ENCODE results near the gene NR2F2. TPM values are rescaled to one million over a fixed set of nuclear protein-coding genes. Genes with fewer than 3 reads are reported as not detected.

NR2F2 gene
- polyA plus RNA-seq, 1 donor from 2014 or later: 0.07 TPM

- H3F3A ChIP-seq (ENCODE audit: insufficient read depth, low read length, poor library complexity, severe bottlenecking): no peaks in the 10 kb centered on the region
- H3K27me3 ChIP-seq (ENCODE audit: insufficient read depth, low read depth, low read length): peaks cover 100% of the 10 kb centered on the region
- H3K4me2 ChIP-seq (ENCODE audit: low read length): no peak overlapping the region
- H4K20me1 ChIP-seq (ENCODE audit: insufficient read depth): no peaks in the 10 kb centered on the region
- no peaks in the 10 kb centered on the region for H3K36me3 ChIP-seq (ENCODE audit: insufficient read depth, low read length)
- no peaks in the 10 kb centered on the region for H3K79me2 ChIP-seq (replicated peaks; ENCODE audit: insufficient read depth, low read length)
- H3K9me2 ChIP-seq (ENCODE audit: insufficient read depth, low read length): no peaks in the 10 kb centered on the region
- no peak overlapping the region for H3K27ac ChIP-seq (ENCODE audit: low read length)
- no peak overlapping the region for H3K9ac ChIP-seq (ENCODE audit: low read length)
- H3K4me3 ChIP-seq (ENCODE audit: low read length): no peak overlapping the region
- no peak overlapping the region for H2AFZ ChIP-seq (ENCODE audit: low read depth, low read length)
- peak; percentile 23 for TF ChIP-seq POLR2AphosphoS5 (IDR thresholded peaks at IDR 0.05)
- no peak for TF ChIP-seq SMC3 (conservative IDR thresholded peaks at IDR 0.05; ENCODE audit: poor library complexity)
- no peak for TF ChIP-seq RAD21 (conservative IDR thresholded peaks at IDR 0.05)
- no peak for TF ChIP-seq CTCF (IDR thresholded peaks at IDR 0.05; ENCODE audit: poor library complexity, severe bottlenecking)
- TF ChIP-seq EZH2 (IDR thresholded peaks at IDR 0.05; ENCODE audit: borderline replicate concordance, insufficient read depth, low read length, poor library complexity, severe bottlenecking): no peak
- no peaks in the 10 kb centered on the region for H3K9me3 ChIP-seq (ENCODE audit: low read length)
Measured at GRCh38 chr15:96353416-96353929, 23.0 kb downstream of the NR2F2 start.

- H3K36me3 ChIP-seq (ENCODE audit: insufficient read depth, low read length): no peaks in the 10 kb centered on the region
- no peak overlapping the region for H3K4me3 ChIP-seq (ENCODE audit: low read length)
- no peak overlapping the region for H3K27ac ChIP-seq (ENCODE audit: low read length)
- H3K79me2 ChIP-seq (replicated peaks; ENCODE audit: insufficient read depth, low read length): no peaks in the 10 kb centered on the region
- H3K4me2 ChIP-seq (ENCODE audit: low read length): no peak overlapping the region
- no peaks in the 10 kb centered on the region for H4K20me1 ChIP-seq (ENCODE audit: insufficient read depth)
- no peaks in the 10 kb centered on the region for H3K9me3 ChIP-seq (ENCODE audit: low read length)
- TF ChIP-seq REST (IDR thresholded peaks at IDR 0.05; ENCODE audit: borderline replicate concordance) (no peak), CTCF (IDR thresholded peaks at IDR 0.05; ENCODE audit: poor library complexity, severe bottlenecking) (peak; percentile 21), EZH2 (IDR thresholded peaks at IDR 0.05; ENCODE audit: borderline replicate concordance, insufficient read depth, low read length, poor library complexity, severe bottlenecking) (peak; percentile 71)
- H3K27me3 ChIP-seq (ENCODE audit: insufficient read depth, low read depth, low read length): peaks cover 100% of the 10 kb centered on the region
- no peak overlapping the region for H3K9ac ChIP-seq (ENCODE audit: low read length)
- H3F3A ChIP-seq (ENCODE audit: insufficient read depth, low read length, poor library complexity, severe bottlenecking): no peaks in the 10 kb centered on the region
- no peak overlapping the region for H2AFZ ChIP-seq (ENCODE audit: low read depth, low read length)
- no peaks in the 10 kb centered on the region for H3K9me2 ChIP-seq (ENCODE audit: insufficient read depth, low read length)
Measured at GRCh38 chr15:96353930-96354730, 23.6 kb downstream of the NR2F2 start.

All from neural cell (in vitro differentiated cells).